ENCODE measurements around the gene CYBC1. TPM values are rescaled to one million over a fixed set of nuclear protein-coding genes. Genes with fewer than 3 reads are reported as not detected.

Gene CYBC1
- total and polyA plus RNA-seq, 9 of the 15 experiments (the other 6 are each of a cell fraction or from before 2014, with no cell fraction given): 1.3 to 71.8 (median 49.9) TPM

DNA sequence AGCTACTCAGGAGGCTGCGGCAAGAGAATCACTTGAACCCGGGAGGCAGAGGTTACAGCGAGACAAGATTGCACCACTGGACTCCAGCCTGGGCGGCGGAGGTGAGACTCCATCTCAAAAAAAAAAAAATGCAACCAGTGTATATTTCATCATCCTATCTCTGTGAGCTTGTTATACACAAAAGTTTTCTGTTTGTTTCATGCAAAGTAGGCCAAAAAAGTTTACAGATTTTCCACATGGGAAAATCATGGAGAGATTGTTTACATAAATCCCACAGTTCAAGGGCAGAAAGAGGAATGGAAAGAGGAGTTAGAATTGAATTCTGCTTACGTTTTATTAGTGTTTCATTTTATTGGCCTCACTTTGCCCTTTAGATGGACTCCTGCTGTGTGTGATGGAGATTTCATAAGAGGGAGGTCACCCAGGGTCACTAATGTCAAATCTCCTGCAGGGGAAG, 32.7 kb upstream of the CYBC1 start:
- CTCF ChIA-PET (ENCODE audit: low intra/inter-chr PET ratio): no interaction called here
- BruUV-seq (replicated peaks): no TSS peak

More for the DNA sequence above, 32.7 kb upstream of the CYBC1 start:
- Histone ChIP-seq H2AFZ (ENCODE audit: low read depth, low read length) (no peak overlapping the region), H4K20me1 (replicated peaks; ENCODE audit: control insufficient read depth, insufficient read depth, low read length) (no peaks in the 10 kb centered on the region; the same call in 1 of the 2 replicates), H3K9me3 (replicated peaks; ENCODE audit: control insufficient read depth, insufficient read depth, low read depth, low read length) (no peaks in the 10 kb centered on the region), H3K27ac (ENCODE audit: extremely low read depth, low read depth, low read length) (no peak overlapping the region), H3K79me2 (ENCODE audit: control insufficient read depth, insufficient read depth, low read length) (0 out of 3 replicates have a peak, but pooled peaks cover under 1% of the 10 kb centered on the region), H3K36me3 (ENCODE audit: control insufficient read depth, insufficient read depth, low read length) (peaks cover 94% of the 10 kb centered on the region), H3K9me1 (ENCODE audit: control insufficient read depth, insufficient read depth, low read length) (peaks cover 4% of the 10 kb centered on the region), H3K4me3 (no peak overlapping the region), H3K4me1 (replicated peaks in 1 of 2; ENCODE audit: control insufficient read depth in 2 of 2, insufficient read depth in 2 of 2, low read length in 2 of 2) (peaks cover 0 to 18% of the 10 kb centered on the region in 2 experiments; a peak in 2 of 5 replicates), H3K9ac (ENCODE audit: insufficient read depth in 1 of 2, low read depth in 2 of 2, low read length in 2 of 2) (no peak overlapping the region), H3K27me3 (ENCODE audit: control insufficient read depth in 2 of 2, insufficient read depth in 2 of 2, low read length in 2 of 2) (no peaks in the 10 kb centered on the region), H3K4me2 (ENCODE audit: insufficient read depth, low read length) (no peak overlapping the region)
- WGBS (ENCODE audit: insufficient coverage, low coverage, missing lambda C conversion rate): 87% methylated on average over 4 of the region's 6 CpGs
- DNase-seq (ENCODE audit: extremely low read depth in 1 of 4, low spot score in 3 of 4) (no peak), ATAC-seq (no peak), FAIRE-seq (no peak)
- TF ChIP-seq, protein P1, sequence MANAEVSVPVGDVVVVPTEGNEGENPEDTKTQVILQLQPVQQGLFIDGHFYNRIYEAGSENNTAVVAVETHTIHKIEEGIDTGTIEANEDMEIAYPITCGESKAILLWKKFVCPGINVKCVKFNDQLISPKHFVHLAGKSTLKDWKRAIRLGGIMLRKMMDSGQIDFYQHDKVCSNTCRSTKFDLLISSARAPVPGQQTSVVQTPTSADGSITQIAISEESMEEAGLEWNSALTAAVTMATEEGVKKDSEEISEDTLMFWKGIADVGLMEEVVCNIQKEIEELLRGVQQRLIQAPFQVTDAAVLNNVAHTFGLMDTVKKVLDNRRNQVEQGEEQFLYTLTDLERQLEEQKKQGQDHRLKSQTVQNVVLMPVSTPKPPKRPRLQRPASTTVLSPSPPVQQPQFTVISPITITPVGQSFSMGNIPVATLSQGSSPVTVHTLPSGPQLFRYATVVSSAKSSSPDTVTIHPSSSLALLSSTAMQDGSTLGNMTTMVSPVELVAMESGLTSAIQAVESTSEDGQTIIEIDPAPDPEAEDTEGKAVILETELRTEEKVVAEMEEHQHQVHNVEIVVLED (CRISPR knock-in tag; IDR thresholded peaks at IDR 0.05): no peak
- TF ChIP-seq SUPT5H (IDR thresholded peaks at IDR 0.05): no peak
- TF ChIP-seq, protein P2, sequence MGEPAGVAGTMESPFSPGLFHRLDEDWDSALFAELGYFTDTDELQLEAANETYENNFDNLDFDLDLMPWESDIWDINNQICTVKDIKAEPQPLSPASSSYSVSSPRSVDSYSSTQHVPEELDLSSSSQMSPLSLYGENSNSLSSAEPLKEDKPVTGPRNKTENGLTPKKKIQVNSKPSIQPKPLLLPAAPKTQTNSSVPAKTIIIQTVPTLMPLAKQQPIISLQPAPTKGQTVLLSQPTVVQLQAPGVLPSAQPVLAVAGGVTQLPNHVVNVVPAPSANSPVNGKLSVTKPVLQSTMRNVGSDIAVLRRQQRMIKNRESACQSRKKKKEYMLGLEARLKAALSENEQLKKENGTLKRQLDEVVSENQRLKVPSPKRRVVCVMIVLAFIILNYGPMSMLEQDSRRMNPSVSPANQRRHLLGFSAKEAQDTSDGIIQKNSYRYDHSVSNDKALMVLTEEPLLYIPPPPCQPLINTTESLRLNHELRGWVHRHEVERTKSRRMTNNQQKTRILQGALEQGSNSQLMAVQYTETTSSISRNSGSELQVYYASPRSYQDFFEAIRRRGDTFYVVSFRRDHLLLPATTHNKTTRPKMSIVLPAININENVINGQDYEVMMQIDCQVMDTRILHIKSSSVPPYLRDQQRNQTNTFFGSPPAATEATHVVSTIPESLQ (CRISPR knock-in tag; IDR thresholded peaks at IDR 0.05): no peak
- TF ChIP-seq MEF2D (tag; conservative IDR thresholded peaks at IDR 0.05; ENCODE audit: low read depth): no peak
- TF ChIP-seq MIER1 (IDR thresholded peaks at IDR 0.05; ENCODE audit: low read depth): no peak
- TF ChIP-seq, protein P3, sequence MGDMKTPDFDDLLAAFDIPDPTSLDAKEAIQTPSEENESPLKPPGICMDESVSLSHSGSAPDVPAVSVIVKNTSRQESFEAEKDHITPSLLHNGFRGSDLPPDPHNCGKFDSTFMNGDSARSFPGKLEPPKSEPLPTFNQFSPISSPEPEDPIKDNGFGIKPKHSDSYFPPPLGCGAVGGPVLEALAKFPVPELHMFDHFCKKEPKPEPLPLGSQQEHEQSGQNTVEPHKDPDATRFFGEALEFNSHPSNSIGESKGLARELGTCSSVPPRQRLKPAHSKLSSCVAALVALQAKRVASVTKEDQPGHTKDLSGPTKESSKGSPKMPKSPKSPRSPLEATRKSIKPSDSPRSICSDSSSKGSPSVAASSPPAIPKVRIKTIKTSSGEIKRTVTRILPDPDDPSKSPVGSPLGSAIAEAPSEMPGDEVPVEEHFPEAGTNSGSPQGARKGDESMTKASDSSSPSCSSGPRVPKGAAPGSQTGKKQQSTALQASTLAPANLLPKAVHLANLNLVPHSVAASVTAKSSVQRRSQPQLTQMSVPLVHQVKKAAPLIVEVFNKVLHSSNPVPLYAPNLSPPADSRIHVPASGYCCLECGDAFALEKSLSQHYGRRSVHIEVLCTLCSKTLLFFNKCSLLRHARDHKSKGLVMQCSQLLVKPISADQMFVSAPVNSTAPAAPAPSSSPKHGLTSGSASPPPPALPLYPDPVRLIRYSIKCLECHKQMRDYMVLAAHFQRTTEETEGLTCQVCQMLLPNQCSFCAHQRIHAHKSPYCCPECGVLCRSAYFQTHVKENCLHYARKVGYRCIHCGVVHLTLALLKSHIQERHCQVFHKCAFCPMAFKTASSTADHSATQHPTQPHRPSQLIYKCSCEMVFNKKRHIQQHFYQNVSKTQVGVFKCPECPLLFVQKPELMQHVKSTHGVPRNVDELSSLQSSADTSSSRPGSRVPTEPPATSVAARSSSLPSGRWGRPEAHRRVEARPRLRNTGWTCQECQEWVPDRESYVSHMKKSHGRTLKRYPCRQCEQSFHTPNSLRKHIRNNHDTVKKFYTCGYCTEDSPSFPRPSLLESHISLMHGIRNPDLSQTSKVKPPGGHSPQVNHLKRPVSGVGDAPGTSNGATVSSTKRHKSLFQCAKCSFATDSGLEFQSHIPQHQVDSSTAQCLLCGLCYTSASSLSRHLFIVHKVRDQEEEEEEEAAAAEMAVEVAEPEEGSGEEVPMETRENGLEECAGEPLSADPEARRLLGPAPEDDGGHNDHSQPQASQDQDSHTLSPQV (IDR thresholded peaks at IDR 0.05): no peak
- in situ Hi-C loops (cut with MboI): no loop called here
- POLR2A ChIA-PET: no interaction called here
- intact Hi-C loops (cut with micrococcal nuclease): no loop called here

Measured in K562 (cell line).